Gastrocnemius medialis (tissue), 4 donors: Measurements from ENCODE around the gene SSC4D. TPM values are rescaled to one million over a fixed set of nuclear protein-coding genes. Genes with fewer than 3 reads are reported as not detected.
"Not testable (repeated sequence)": the region's sequence is repeated elsewhere in the genome, so short reads cannot be mapped to it uniquely, and the experiment has no call there.

Experiments used
- ATAC-seq, 2 donors: fragments of 150-250 bp; one replicate each; pipeline ENCODE4 v1.9.1; 2016
- DNase-seq, 2 donors: peaks; one replicate each; pipeline ENCODE4 v3.0.0-alpha.2; 2019
- H3K27ac ChIP-seq, 4 donors: fragments of 200-600 bp; sonication (generic); 1 replicate in 1 of 4; 2 replicates in 3 of 4; pipeline ENCODE4 v1.5.1; 2016 to 2018; ENCODE audit warnings: mild to moderate bottlenecking in 2 of 4, moderate library complexity in 1 of 4
- H3K27me3 ChIP-seq, 3 donors: fragments of 200-600 bp; sonication (generic) in 2 of 3; 1 replicate in 1 of 3; 2 replicates in 2 of 3; pipeline versions ENCODE4 v1.5.1 to v1.6.0; 2016 to 2019; ENCODE audit warnings: mild to moderate bottlenecking in 1 of 3, moderate library complexity in 1 of 3
- H3K36me3 ChIP-seq, 2 donors: fragments of 200-600 bp; sonication (generic) in 1 of 2; one replicate each; pipeline ENCODE4 v1.5.1; 2017 to 2018
- H3K4me1 ChIP-seq, 2 donors: fragments of 200-600 bp; sonication (generic) in 1 of 2; one replicate each; pipeline ENCODE4 v1.5.1; 2016 to 2017; ENCODE audit warnings: mild to moderate bottlenecking in 2 of 2
- H3K4me3 ChIP-seq, 4 donors: fragments of 200-600 bp; sonication (generic) in 3 of 4; 1 replicate in 1 of 4; 2 replicates in 3 of 4; pipeline ENCODE4 v1.5.1; 2016 to 2019; ENCODE audit warnings: mild to moderate bottlenecking in 2 of 4
- H3K9me3 ChIP-seq, 3 donors: fragments of 200-600 bp; sonication (generic) in 2 of 3; 1 replicate in 1 of 3; 2 replicates in 2 of 3; pipeline ENCODE4 v1.5.1; 2016 to 2019
- CTCF ChIP-seq, 5 experiments: fragments of 450-650 bp in 3 of 5; fragments of 200-600 bp in 2 of 5; sonication (generic) in 2 of 5; IDR thresholded peaks in 4 of 5; conservative IDR thresholded peaks in 1 of 5; 1 replicate in 4 of 5; 2 replicates in 1 of 5; pipeline ENCODE4 v1.5.1; 2016 to 2019; ENCODE audit warnings: antibody characterized with exemption in 5 of 5, mild to moderate bottlenecking in 3 of 5, moderate library complexity in 3 of 5
- POLR2A ChIP-seq, 2 donors: fragments of 450-650 bp; IDR thresholded peaks; one replicate each; pipeline ENCODE4 v1.6.1; 2017; ENCODE audit warnings: antibody characterized with exemption in 2 of 2, mild to moderate bottlenecking in 2 of 2, moderate library complexity in 2 of 2
- in situ Hi-C, 4 donors: fragments of 200-750 bp; cut with MboI; loops; one replicate each; pipeline versions ENCODE4 v1.15.0 to v1.8.0; 2017; ENCODE audit warnings: low sequenced_read_pairs in 4 of 4
- intact Hi-C: fragments of 100-400 bp; cut with DNase I; formaldehyde crosslinking; loops from one replicate; pipeline ENCODE4 v1.15.1; 2023; ENCODE audit warnings: low total_unique reads
- total RNA-seq, 4 donors: library from RNA; depleted of rRNA; stranded (reverse); fragments of >200 nt; gene quantifications; one replicate each; pipeline versions ENCODE4 v1.1.0 to v1.2.3, GENCODE V29; 2016

Gene SSC4D
- total RNA-seq, 4 donors from 2014 or later = 0.20 to 0.68 (median 0.25) TPM; not detected in 1

GRCh38 chr7:76428149-76428823 lies 18.8 kb upstream of the SSC4D start:
- intact Hi-C loops = no loop called here
- Histone ChIP-seq H3K4me1 (no peaks in the 10 kb centered on the region), H3K36me3 (no peaks in the 10 kb centered on the region), H3K27me3 (no peaks in the 10 kb centered on the region), H3K9me3 (no peaks in the 10 kb centered on the region), H3K27ac (no peak overlapping the region), H3K4me3 (no peak overlapping the region)
- no peak for TF ChIP-seq POLR2A (IDR thresholded peaks at IDR 0.05)
- no peak for TF ChIP-seq CTCF (IDR thresholded peaks at IDR 0.05 in 4 of 5, conservative IDR thresholded peaks at IDR 0.05 in 1 of 5)
- ATAC-seq = no peak
- in situ Hi-C loops = loop anchor here in 1 of 4 donors (25.0 kb wide), 1 partner anchor 184 kb away; no protein-coding TSS in a partner anchor
- DNase-seq = no peak

- no peak for DNase-seq
- H3K27me3 ChIP-seq = no peaks in the 10 kb centered on the region
- H3K36me3 ChIP-seq = no peaks in the 10 kb centered on the region
- no peak for TF ChIP-seq CTCF (IDR thresholded peaks at IDR 0.05 in 4 of 5, conservative IDR thresholded peaks at IDR 0.05 in 1 of 5)
- no peak for TF ChIP-seq POLR2A (IDR thresholded peaks at IDR 0.05)
- H3K4me1 ChIP-seq = no peaks in the 10 kb centered on the region
- no peaks in the 10 kb centered on the region for H3K9me3 ChIP-seq
- intact Hi-C loops (no loop called here), in situ Hi-C loops (loop anchor here in 1 of 4 donors (25.0 kb wide), 1 partner anchor 185 kb away; no protein-coding TSS in a partner anchor)
- no peak overlapping the region for H3K27ac ChIP-seq
- no peak for ATAC-seq
- no peak overlapping the region for H3K4me3 ChIP-seq
These were observed 18.1 kb upstream of the SSC4D start for GRCh38 chr7:76427635-76428034.

GRCh38 chr7:76426246-76426645 lies 16.7 kb upstream of the SSC4D start:
- H3K27me3 ChIP-seq = no peaks in the 10 kb centered on the region
- DNase-seq = no peak
- intact Hi-C loops (no loop called here), in situ Hi-C loops (loop anchor here in 1 of 4 donors (25.0 kb wide), 1 partner anchor 186 kb away; no protein-coding TSS in a partner anchor)
- no peak overlapping the region for H3K4me3 ChIP-seq
- no peaks in the 10 kb centered on the region for H3K4me1 ChIP-seq
- no peak overlapping the region for H3K27ac ChIP-seq
- TF ChIP-seq CTCF (IDR thresholded peaks at IDR 0.05 in 4 of 5, conservative IDR thresholded peaks at IDR 0.05 in 1 of 5) = no peak
- TF ChIP-seq POLR2A (IDR thresholded peaks at IDR 0.05) = no peak
- no peak for ATAC-seq
- H3K36me3 ChIP-seq = no peaks in the 10 kb centered on the region
- H3K9me3 ChIP-seq = no peaks in the 10 kb centered on the region

GRCh38 chr7:76425558-76425957 lies 16.1 kb upstream of the SSC4D start:
- intact Hi-C loops, H3K4me1 ChIP-seq, DNase-seq, H3K36me3 ChIP-seq, H3K27me3 ChIP-seq, H3K27ac ChIP-seq, ATAC-seq, H3K4me3 ChIP-seq, H3K9me3 ChIP-seq: not testable (repeated sequence)
- in situ Hi-C loops = loop anchor here in 1 of 4 donors (25.0 kb wide), 1 partner anchor 187 kb away; no protein-coding TSS in a partner anchor

- in situ Hi-C loops = loop anchor here in 1 of 4 donors (25.0 kb wide), 1 partner anchor 187 kb away; no protein-coding TSS in a partner anchor
- TF ChIP-seq POLR2A (IDR thresholded peaks at IDR 0.05) = no peak
- no peak for TF ChIP-seq CTCF (IDR thresholded peaks at IDR 0.05 in 4 of 5, conservative IDR thresholded peaks at IDR 0.05 in 1 of 5)
- no peaks in the 10 kb centered on the region for H3K4me1 ChIP-seq
- no peaks in the 10 kb centered on the region for H3K36me3 ChIP-seq
- intact Hi-C loops = no loop called here
- no peak for ATAC-seq
- DNase-seq = no peak
- H3K27ac ChIP-seq = no peak overlapping the region
- no peak overlapping the region for H3K4me3 ChIP-seq
- H3K9me3 ChIP-seq = no peaks in the 10 kb centered on the region
- no peaks in the 10 kb centered on the region for H3K27me3 ChIP-seq
These were observed 15.7 kb upstream of the SSC4D start for GRCh38 chr7:76425156-76425555.
